ENCODE results near the gene CPED1.
"Not testable (repeated sequence)": the region's sequence is repeated elsewhere in the genome, so short reads cannot be mapped to it uniquely, and the experiment has no call there.

Gene CPED1

GRCh38 chr7:121085922-121086321 lies 97.4 kb downstream of the CPED1 start:
- no peak for DNase-seq (ENCODE audit: low read depth in 2 of 2)

- DNase-seq (ENCODE audit: low read depth in 2 of 2) = no peak
These were observed 100.4 kb downstream of the CPED1 start for GRCh38 chr7:121088870-121089269.

- no peak for DNase-seq (ENCODE audit: low read depth in 2 of 2)
These were observed 106.3 kb downstream of the CPED1 start for GRCh38 chr7:121094829-121095228.

- no peak for DNase-seq (ENCODE audit: low read depth in 2 of 2)
These were observed 109.1 kb downstream of the CPED1 start for GRCh38 chr7:121097577-121097976.

GRCh38 chr7:121099572-121099971 lies 111.1 kb downstream of the CPED1 start:
- no peak for DNase-seq (ENCODE audit: low read depth in 2 of 2)

GRCh38 chr7:121101083-121101482 lies 112.6 kb downstream of the CPED1 start:
- no peak for DNase-seq (ENCODE audit: low read depth in 2 of 2)

- no peak for DNase-seq (ENCODE audit: low read depth in 2 of 2)
These were observed 113.1 kb downstream of the CPED1 start for GRCh38 chr7:121101621-121102020.

- DNase-seq (ENCODE audit: low read depth in 2 of 2) = no peak
These were observed 114.1 kb downstream of the CPED1 start for GRCh38 chr7:121102619-121103018.

- DNase-seq (ENCODE audit: low read depth in 2 of 2) = no peak
These were observed 114.6 kb downstream of the CPED1 start for GRCh38 chr7:121103086-121103485.

GRCh38 chr7:121103579-121103978 lies 115.1 kb downstream of the CPED1 start:
- DNase-seq (ENCODE audit: low read depth in 2 of 2) = no peak

- no peak for DNase-seq (ENCODE audit: low read depth in 2 of 2)
These were observed 116.8 kb downstream of the CPED1 start for GRCh38 chr7:121105262-121105661.

GRCh38 chr7:121107923-121108498 lies 119.5 kb downstream of the CPED1 start:
- no peak for DNase-seq (ENCODE audit: low read depth in 2 of 2)

GRCh38 chr7:121109145-121109544 lies 120.6 kb downstream of the CPED1 start:
- DNase-seq (ENCODE audit: low read depth in 2 of 2) = no peak

GRCh38 chr7:121113288-121113687 lies 124.8 kb downstream of the CPED1 start:
- DNase-seq (ENCODE audit: low read depth in 2 of 2) = no peak

- DNase-seq (ENCODE audit: low read depth in 2 of 2) = no peak
These were observed 127.9 kb downstream of the CPED1 start for GRCh38 chr7:121116396-121116795.

- no peak for DNase-seq (ENCODE audit: low read depth in 2 of 2)
These were observed 130.5 kb downstream of the CPED1 start for GRCh38 chr7:121119047-121119446.

GRCh38 chr7:121123032-121123431 lies 134.5 kb downstream of the CPED1 start:
- DNase-seq (ENCODE audit: low read depth in 2 of 2) = no peak

- not testable (repeated sequence) for DNase-seq (ENCODE audit: low read depth in 2 of 2)
These were observed 136.9 kb downstream of the CPED1 start for GRCh38 chr7:121125454-121125853.

- no peak for DNase-seq (ENCODE audit: low read depth in 2 of 2)
These were observed 137.7 kb downstream of the CPED1 start for GRCh38 chr7:121126201-121126600.

GRCh38 chr7:121126801-121127534 lies 138.5 kb downstream of the CPED1 start:
- no peak for DNase-seq (ENCODE audit: low read depth in 2 of 2)

- no peak for DNase-seq (ENCODE audit: low read depth in 2 of 2)
These were observed 144.4 kb downstream of the CPED1 start for GRCh38 chr7:121132940-121133339.

- DNase-seq (ENCODE audit: low read depth in 2 of 2) = no peak
These were observed 144.9 kb downstream of the CPED1 start for GRCh38 chr7:121133444-121133843.

GRCh38 chr7:121137580-121137979 lies 149.1 kb downstream of the CPED1 start:
- no peak for DNase-seq (ENCODE audit: low read depth in 2 of 2)

Data from stimulated activated CD4-positive, alpha-beta T cell treated with anti-CD3 and anti-CD28 coated beads, Interleukin-1b, Interleukin-23, amount 100 ng/mL, for 1 hour (primary cell).